Ovary (tissue), 9 donors: ENCODE measurements around the gene SERPINF2. TPM values are rescaled to one million over a fixed set of nuclear protein-coding genes. Genes with fewer than 3 reads are reported as not detected.

ENCODE experiments used
- DNase-seq, 5 donors: peaks; one replicate each; pipeline ENCODE4 v3.0.0-alpha.2; 2019 to 2020
- H3K27ac ChIP-seq, 2 donors: fragments of 200-600 bp; one replicate each; pipeline versions ENCODE4 v1.5.1 to v1.8.0; 2019 to 2022
- H3K27me3 ChIP-seq: fragments of 200-600 bp; one replicate; pipeline ENCODE4 v1.8.0; 2022
- H3K36me3 ChIP-seq: fragments of 200-600 bp; sonication (generic); one replicate; pipeline ENCODE4 v1.5.1; 2019
- H3K4me1 ChIP-seq: one replicate; pipeline ENCODE4 v1.8.1; 2013; ENCODE audit warnings: mild to moderate bottlenecking, moderate library complexity; ENCODE audit not compliant: insufficient read depth
- H3K4me3 ChIP-seq: fragments of 200-600 bp; sonication (generic); one replicate; pipeline ENCODE4 v1.5.1; 2017
- H3K9me3 ChIP-seq, 2 donors: fragments of 200-600 bp in 1 of 2; sonication (generic) in 1 of 2; one replicate each; pipeline versions ENCODE4 v1.5.1 to v1.8.1; 2013 to 2019; ENCODE audit warnings: mild to moderate bottlenecking in 1 of 2, moderate library complexity in 1 of 2
- EP300 ChIP-seq: sonication (generic); formaldehyde crosslinking; IDR thresholded peaks from one replicate; pipeline ENCODE4 v1.6.1; 2017; ENCODE audit warnings: antibody characterized with exemption
- POLR2A ChIP-seq: fragments of 450-650 bp; IDR thresholded peaks from one replicate; pipeline ENCODE4 v1.6.1; 2017; ENCODE audit warnings: antibody characterized with exemption, mild to moderate bottlenecking, moderate library complexity
- WGBS, 3 donors: extraction: QIAGEN DNeasy Blood & Tissue Kit in 1 of 3; methylation state at CpG; one replicate each; pipeline versions ENCODE4 v1.1.5 to v1.1.7; 2013 to 2017; 5-methylcytosine and 5-hydroxymethylcytosine counted together
- intact Hi-C, 4 donors: fragments of 100-400 bp; cut with DNase I; formaldehyde crosslinking; loops; one replicate each; pipeline versions ENCODE4 v1.11.0 to v1.15.1; 2022 to 2023
- polyA plus RNA-seq, 2 donors: library from polyadenylated mRNA; stranded (reverse); fragments of 200-250 nt in 1 of 2; fragments of 350-450 nt in 1 of 2; fragmentation: Illumina TruSeq in 1 of 2; extraction: RNeasy Lipid Tissue Mini Kit (QIAGEN cat#74804) in 1 of 2; gene quantifications; one replicate each; pipeline ENCODE4 v1.2.3, GENCODE V29; 2013 to 2014
- total RNA-seq, 7 donors: library from RNA; depleted of rRNA in 2 of 7; stranded (reverse); fragments of >200 nt in 2 of 7; fragmentation: NEBNext Ultra II Directional in 3 of 7; extraction: Animal tissue kit (Norgen Biotek cat#: 25700) in 3 of 7; gene quantifications; one replicate each; pipeline versions ENCODE4 v1.1.0 to v1.2.4, GENCODE V29; 2016 to 2023
- TF ChIP-seq, protein P1 (sequence below), 3 donors: fragments of 450-650 bp in 2 of 3; fragments of 200-600 bp in 1 of 3; IDR thresholded peaks; one replicate each; pipeline versions ENCODE4 v1.5.1 to v1.8.0; 2016 to 2022; ENCODE audit warnings: antibody characterized with exemption in 3 of 3, mild to moderate bottlenecking in 1 of 3
- donor health status: DM: no; HTN: no; CAD: no; lungs with moderate emphysema.
- donor health status: DM: no; HTN: no; CAD: no.
- donor health status: Bipolar disorder and iron deficiency.
- donor health status: DM: yes; HTN: yes; CAD: no.
- donor health status: DM: no; HTN: no; CAD: no.
- donor health status: DM: yes; HTN: yes; CAD: no.

The SERPINF2 gene
- total and polyA plus RNA-seq, 9 donors: 1.7 to 45.2 (median 4.5) TPM

GRCh38 chr17:1755827-1756262 lies 13.2 kb downstream of the SERPINF2 start:
- TF ChIP-seq, protein P1, sequence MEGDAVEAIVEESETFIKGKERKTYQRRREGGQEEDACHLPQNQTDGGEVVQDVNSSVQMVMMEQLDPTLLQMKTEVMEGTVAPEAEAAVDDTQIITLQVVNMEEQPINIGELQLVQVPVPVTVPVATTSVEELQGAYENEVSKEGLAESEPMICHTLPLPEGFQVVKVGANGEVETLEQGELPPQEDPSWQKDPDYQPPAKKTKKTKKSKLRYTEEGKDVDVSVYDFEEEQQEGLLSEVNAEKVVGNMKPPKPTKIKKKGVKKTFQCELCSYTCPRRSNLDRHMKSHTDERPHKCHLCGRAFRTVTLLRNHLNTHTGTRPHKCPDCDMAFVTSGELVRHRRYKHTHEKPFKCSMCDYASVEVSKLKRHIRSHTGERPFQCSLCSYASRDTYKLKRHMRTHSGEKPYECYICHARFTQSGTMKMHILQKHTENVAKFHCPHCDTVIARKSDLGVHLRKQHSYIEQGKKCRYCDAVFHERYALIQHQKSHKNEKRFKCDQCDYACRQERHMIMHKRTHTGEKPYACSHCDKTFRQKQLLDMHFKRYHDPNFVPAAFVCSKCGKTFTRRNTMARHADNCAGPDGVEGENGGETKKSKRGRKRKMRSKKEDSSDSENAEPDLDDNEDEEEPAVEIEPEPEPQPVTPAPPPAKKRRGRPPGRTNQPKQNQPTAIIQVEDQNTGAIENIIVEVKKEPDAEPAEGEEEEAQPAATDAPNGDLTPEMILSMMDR (IDR thresholded peaks at IDR 0.05): no peak
- TF ChIP-seq EP300: no peak
- no peak for TF ChIP-seq POLR2A
- intact Hi-C loops: loop anchor here in 1 of 4 donors (2.0 kb wide), 1 partner anchor 13 kb away; the partner anchor contains the start of gene SERPINF2
- Histone ChIP-seq H3K4me3 (no peak overlapping the region), H3K9me3 (no peaks in the 10 kb centered on the region), H3K27me3 (no peaks in the 10 kb centered on the region), H3K36me3 (no peaks in the 10 kb centered on the region), H3K27ac (peak overlapping the region in 1 of 2 donors; percentile 17), H3K4me1 (peaks cover 10% of the 10 kb centered on the region)
- 17 to 28% (median 25%) methylated on average over 17 of the region's 17 CpGs for WGBS, 3 donors
- DNase-seq: no peak

DNA sequence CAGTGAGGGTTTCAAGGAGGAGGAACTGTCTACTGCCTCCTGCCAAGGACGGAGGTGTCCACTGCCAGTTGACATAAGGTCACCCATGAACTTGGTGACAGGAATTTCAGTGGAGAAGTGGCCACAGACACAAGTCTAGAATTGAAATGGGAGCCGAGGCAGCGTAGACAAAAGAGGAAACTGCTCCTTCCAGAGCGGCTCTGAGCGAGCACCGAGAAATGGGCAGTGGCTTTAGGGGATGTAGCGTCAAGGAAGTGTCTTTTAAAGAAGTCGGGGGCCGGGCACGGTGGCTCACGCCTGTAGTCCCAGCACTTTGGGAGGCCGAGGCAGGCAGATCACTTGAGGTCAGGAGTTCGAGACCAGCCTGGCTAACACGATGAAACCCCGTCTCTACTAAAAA lies 16.1 kb downstream of the SERPINF2 start:
- peak overlapping the region in 1 of 2 donors; percentile 0 for H3K27ac ChIP-seq
- TF ChIP-seq POLR2A: no peak
- TF ChIP-seq, protein P1 (IDR thresholded peaks at IDR 0.05): no peak
- no peak for TF ChIP-seq EP300
- H3K36me3 ChIP-seq: no peaks in the 10 kb centered on the region
- intact Hi-C loops: no loop called here
- 87 to 93% (median 89%) methylated on average over 15 of the region's 15 CpGs for WGBS, 3 donors
- H3K4me1 ChIP-seq: peaks cover 20% of the 10 kb centered on the region
- H3K27me3 ChIP-seq: no peaks in the 10 kb centered on the region
- DNase-seq: no peak
- no peak overlapping the region for H3K4me3 ChIP-seq
- H3K9me3 ChIP-seq: no peaks in the 10 kb centered on the region

DNA sequence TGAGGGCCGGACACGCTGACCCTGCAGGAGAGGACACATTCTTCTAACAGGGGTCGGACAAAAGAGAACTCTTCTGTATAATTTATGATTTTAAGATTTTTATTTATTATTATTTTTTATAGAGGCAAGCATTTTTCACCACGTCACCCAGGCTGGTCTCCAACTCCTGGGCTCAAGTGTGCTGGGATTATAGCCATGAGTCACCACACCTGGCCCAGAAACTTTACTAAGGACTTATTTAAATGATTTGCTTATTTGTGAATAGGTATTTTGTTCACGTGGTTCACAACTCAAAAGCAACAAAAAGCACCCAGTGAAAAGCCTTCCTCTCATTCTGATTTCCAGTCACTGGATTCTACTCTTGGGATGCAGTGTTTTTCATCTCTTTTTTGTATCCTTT lies 16.9 kb downstream of the SERPINF2 start:
- Histone ChIP-seq H3K9me3 (no peaks in the 10 kb centered on the region), H3K36me3 (no peaks in the 10 kb centered on the region), H3K27ac (peak overlapping the region in 1 of 2 donors; percentile 92), H3K4me1 (peaks cover 20% of the 10 kb centered on the region), H3K27me3 (no peaks in the 10 kb centered on the region), H3K4me3 (no peak overlapping the region)
- intact Hi-C loops: no loop called here
- 42 to 57% (median 50%) methylated on average over 5 of the region's 5 CpGs for WGBS, 3 donors
- TF ChIP-seq POLR2A: no peak
- TF ChIP-seq, protein P1 (IDR thresholded peaks at IDR 0.05): no peak
- TF ChIP-seq EP300: no peak
- no peak for DNase-seq

DNA sequence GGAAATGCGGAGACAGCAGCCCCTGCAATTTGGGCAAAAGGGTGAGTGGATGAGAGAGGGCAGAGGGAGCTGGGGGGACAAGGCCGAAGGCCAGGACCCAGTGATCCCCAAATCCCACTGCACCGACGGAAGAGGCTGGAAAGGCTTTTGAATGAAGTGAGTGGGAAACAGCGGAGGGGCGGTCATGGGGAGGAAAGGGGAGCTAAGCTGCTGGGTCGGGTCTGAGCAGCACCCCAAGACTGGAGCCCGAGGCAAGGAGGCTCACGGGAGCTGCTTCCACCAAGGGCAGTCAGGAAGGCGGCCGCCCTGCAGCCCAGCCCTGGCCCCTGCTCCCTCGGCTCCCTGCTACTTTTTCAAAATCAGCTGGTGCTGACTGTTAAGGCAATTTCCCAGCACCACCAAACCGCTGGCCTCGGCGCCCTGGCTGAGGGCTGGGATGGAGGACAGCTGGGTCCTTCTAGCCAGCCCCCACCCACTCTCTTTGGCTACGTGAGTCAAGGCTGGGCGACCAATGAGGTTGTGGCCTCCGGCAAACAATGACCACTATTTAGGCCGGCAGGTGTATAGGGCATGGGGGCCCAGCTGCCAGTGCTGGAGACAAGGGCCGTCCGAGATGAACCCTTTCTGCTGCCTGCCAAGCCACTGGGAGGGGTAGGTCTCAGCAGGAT lies 19.7 kb downstream of the SERPINF2 start:
- Histone ChIP-seq H3K4me3 (peak overlapping the region; percentile 47), H3K27ac (peak overlapping the region; percentile 82 to 92), H3K27me3 (no peaks in the 10 kb centered on the region), H3K4me1 (peaks cover 16% of the 10 kb centered on the region), H3K36me3 (no peaks in the 10 kb centered on the region), H3K9me3 (no peaks in the 10 kb centered on the region)
- peak in 4 of 5 donors; percentile 60 to 78 (median 72) for DNase-seq
- no peak for TF ChIP-seq EP300
- peak; percentile 35 for TF ChIP-seq POLR2A
- WGBS, 3 donors: 9 to 16% (median 14%) methylated on average over 19 to 21 of the region's 21 CpGs
- intact Hi-C loops: loop anchor here in 2 of 4 donors (5.0 kb wide), 1 partner anchor 35 kb away; no protein-coding TSS in a partner anchor
